K562 (cell line): ENCODE results near the gene MYL5. TPM values are rescaled to one million over a fixed set of nuclear protein-coding genes. Genes with fewer than 3 reads are reported as not detected.

Experiments used
- CLOCK ChIP-seq: fragments of 250-450 bp; sonication (Bioruptor Pico); IDR thresholded peaks from 2 replicates; pipeline ENCODE4 v1.4.0; 2020; ENCODE audit warnings: mild to moderate bottlenecking, moderate library complexity, borderline replicate concordance
- ESRRB ChIP-seq: fragments of 250-450 bp; sonication (Bioruptor Pico); IDR thresholded peaks from 2 replicates; pipeline ENCODE4 v1.5.0; 2020; ENCODE audit warnings: mild to moderate bottlenecking, moderate library complexity, borderline replicate concordance
- IRF2 ChIP-seq: sonication (generic); formaldehyde crosslinking; IDR thresholded peaks from 2 replicates; pipeline ENCODE4 v1.8.1; 2022; ENCODE audit warnings: mild to moderate bottlenecking, missing genetic modification reagents
- SP2 ChIP-seq: IDR thresholded peaks from 2 replicates; pipeline ENCODE4 v1.6.1; 2011; ENCODE audit warnings: mild to moderate bottlenecking, low read depth, low read length, moderate library complexity; ENCODE audit not compliant: poor library complexity, severe bottlenecking; ENCODE audit errors: extremely low read depth
- ZFPM2 ChIP-seq: fragments of 250-450 bp; sonication (Bioruptor Pico); IDR thresholded peaks from 2 replicates; pipeline ENCODE4 v1.5.1; 2022; ENCODE audit warnings: mild to moderate bottlenecking
- polyA plus RNA-seq, 8 experiments: library from polyadenylated mRNA; depleted of rRNA in 4 of 8; stranded (reverse) in 5 of 8; unstranded in 3 of 8; fragments of >200 nt; fragmentation: Nextera tagmentation in 2 of 8; fragmentation: Illumina TruSeq in 1 of 8; extraction: Ambion mirVana in 2 of 8; extraction: Trizol in 1 of 8; gene quantifications; 2 replicates each; pipeline versions ENCODE4 v1.2.1 to v1.2.3, GENCODE V29; 2011 to 2014; ENCODE audit warnings: inconsistent platforms in 1 of 8, missing spikeins in 1 of 8
- total RNA-seq, 7 experiments: library from RNA; depleted of rRNA in 6 of 7; stranded (reverse); fragments of >200 nt in 6 of 7; fragmentation: Illumina TruSeq in 2 of 7; extraction: Trizol in 2 of 7; gene quantifications; 2 replicates each; pipeline versions ENCODE4 v1.2.1 to v1.2.3, GENCODE V29; 2011 to 2021; ENCODE audit warnings: low replicate concordance in 1 of 7
- TF ChIP-seq, protein P1 (sequence below), 3 experiments: fragments of 200-800 bp in 1 of 3; fragments of 250-450 bp in 1 of 3; fragments of 450-650 bp in 1 of 3; sonication (Bioruptor Pico) in 1 of 3; sonication (Bioruptor generic) in 1 of 3; formaldehyde crosslinking in 1 of 3; IDR thresholded peaks; 2 replicates each; pipeline versions ENCODE4 v1.6.1 to v1.8.0; 2016 to 2022; ENCODE audit warnings: mild to moderate bottlenecking in 2 of 3, missing genetic modification characterization in 2 of 3, missing compliant biosample characterization in 1 of 3, moderate library complexity in 1 of 3

MYL5 gene
- total and polyA plus RNA-seq, 9 of the 15 experiments (the other 6 are each of a cell fraction or from before 2014, with no cell fraction given): 1.4 to 10.0 (median 4.1) TPM

DNA sequence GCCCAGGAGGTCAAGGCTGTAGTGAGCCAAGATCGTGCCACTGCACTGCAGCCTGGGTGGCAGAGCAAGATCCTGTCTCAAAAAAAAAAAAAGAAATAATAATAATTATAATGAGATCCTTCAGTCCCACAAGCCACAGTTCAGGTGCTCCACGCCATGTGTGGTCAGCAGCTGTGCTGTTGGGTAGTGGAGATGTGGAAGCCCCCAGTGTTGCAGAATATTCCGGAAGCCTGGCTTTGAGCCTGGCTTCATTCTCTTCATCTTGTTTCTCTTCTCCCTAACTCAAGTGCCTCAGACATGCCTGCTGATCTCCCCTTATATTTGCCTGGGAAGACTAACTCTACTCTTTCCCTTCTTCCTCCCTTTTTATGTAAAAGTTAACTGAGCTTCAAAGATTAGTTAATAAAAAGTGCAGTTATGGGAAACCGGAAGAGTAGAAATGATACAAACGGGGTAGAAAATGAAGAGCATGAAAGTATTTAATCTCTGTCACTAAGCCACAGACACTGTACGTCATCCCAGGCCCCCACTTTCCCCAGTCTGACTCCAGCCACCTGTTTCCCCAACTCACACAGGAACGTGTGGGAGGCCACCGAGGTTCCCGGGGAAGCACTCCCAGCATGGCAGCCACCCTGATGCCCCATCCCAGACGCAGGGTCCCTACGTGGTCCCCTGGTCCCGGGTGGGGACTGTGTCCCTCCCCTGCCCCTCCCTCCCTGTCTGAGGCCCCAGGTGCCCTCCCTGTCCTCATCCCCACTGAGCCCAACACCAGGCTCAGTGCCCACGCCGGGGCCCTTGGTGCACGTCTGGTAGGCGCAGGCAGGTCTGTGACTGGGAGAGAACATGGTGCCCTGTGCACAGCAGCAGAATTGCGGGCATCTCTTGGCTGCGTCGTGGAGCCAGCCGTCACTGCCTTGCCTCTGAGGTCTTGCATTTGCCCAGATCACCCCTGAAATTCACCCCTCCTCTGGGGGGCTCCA is 55.3 kb downstream of the MYL5 start (continued):
- TF ChIP-seq CLOCK: no peak
- TF ChIP-seq, protein P1, sequence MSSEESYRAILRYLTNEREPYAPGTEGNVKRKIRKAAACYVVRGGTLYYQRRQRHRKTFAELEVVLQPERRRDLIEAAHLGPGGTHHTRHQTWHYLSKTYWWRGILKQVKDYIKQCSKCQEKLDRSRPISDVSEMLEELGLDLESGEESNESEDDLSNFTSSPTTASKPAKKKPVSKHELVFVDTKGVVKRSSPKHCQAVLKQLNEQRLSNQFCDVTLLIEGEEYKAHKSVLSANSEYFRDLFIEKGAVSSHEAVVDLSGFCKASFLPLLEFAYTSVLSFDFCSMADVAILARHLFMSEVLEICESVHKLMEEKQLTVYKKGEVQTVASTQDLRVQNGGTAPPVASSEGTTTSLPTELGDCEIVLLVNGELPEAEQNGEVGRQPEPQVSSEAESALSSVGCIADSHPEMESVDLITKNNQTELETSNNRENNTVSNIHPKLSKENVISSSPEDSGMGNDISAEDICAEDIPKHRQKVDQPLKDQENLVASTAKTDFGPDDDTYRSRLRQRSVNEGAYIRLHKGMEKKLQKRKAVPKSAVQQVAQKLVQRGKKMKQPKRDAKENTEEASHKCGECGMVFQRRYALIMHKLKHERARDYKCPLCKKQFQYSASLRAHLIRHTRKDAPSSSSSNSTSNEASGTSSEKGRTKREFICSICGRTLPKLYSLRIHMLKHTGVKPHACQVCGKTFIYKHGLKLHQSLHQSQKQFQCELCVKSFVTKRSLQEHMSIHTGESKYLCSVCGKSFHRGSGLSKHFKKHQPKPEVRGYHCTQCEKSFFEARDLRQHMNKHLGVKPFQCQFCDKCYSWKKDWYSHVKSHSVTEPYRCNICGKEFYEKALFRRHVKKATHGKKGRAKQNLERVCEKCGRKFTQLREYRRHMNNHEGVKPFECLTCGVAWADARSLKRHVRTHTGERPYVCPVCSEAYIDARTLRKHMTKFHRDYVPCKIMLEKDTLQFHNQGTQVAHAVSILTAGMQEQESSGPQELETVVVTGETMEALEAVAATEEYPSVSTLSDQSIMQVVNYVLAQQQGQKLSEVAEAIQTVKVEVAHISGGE (CRISPR knock-in tag; IDR thresholded peaks at IDR 0.05): no peak
- TF ChIP-seq ZFPM2 (CRISPR knock-in tag): no peak
- no peak for TF ChIP-seq ESRRB (CRISPR knock-in tag)
- TF ChIP-seq SP2: no peak
- no peak for TF ChIP-seq IRF2 (CRISPR knock-in tag)
